Fibroblast of skin of right quadriceps (primary cell): ENCODE data around the gene CCM2.
"Not testable (repeated sequence)": the region's sequence is repeated elsewhere in the genome, so short reads cannot be mapped to it uniquely, and the experiment has no call there.

Experiments
- DNase-seq: peaks from one replicate; pipeline ENCODE4 v3.0.0-alpha.2; 2013

CCM2 gene

DNA sequence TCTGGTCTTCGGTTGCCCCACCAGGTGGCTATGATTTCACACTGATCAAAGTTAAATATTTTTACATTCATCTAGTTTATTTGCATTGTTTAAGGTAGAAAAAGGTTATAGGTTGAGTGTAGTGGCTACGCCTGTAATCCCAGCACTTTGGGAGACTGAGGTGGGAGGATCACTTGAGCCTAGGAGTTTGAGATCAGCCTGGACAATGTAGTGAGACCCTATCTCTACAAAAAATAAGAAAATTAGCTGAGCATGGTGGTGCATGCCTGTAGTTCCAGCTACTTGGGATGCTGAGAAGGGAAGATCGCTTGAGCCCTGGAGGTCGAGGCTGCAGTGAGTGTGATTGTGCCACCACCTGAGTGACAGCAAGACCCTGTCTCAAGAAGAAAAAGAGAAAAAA is 3.8 kb downstream of the CCM2 start:
- DNase-seq: no peak

DNA sequence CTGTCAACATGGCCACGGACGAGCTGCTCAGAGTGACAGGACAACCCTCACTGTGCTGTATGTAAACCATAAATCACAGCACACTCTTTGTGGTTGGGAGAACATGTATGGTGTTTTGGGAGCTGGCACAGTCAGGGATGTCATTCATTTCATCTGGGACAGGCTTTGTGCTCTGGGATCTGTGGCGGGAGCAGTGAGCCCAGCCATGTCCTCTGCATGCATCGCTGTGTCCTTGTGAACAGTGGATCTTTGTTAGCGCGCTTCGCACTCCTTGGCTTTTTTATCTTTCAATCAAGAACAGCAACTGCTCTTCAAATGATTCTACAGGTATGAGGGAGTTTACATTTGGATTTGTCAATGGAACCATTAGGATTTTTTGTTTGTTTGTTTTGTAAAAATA is 7.1 kb downstream of the CCM2 start:
- no peak for DNase-seq

GRCh38 chr7:45007571-45008328 is 7.7 kb downstream of the CCM2 start:
- DNase-seq: no peak

DNA sequence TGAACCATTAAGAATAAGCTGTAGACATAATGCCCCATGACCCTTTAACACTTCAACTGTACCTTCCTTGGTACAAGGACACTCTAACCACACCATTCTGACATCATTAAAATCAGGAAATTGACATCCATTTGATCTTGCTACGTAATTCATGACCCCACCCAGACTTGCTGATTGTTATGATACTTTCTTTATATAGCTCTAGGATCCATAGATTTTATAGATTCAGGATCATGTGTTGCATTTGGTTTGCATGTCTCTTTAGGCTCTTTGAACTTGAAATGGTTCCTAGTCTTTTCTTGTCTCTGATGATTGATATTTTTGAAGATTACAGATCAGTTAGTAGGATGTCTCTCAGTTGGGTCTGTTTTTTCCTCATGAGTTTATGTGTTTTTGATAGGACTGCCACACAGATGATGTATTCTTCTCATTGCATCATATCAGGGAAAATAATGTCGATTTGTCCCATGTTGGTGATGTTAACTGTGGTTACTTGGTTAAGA is 13.5 kb downstream of the CCM2 start:
- no peak for DNase-seq

DNA sequence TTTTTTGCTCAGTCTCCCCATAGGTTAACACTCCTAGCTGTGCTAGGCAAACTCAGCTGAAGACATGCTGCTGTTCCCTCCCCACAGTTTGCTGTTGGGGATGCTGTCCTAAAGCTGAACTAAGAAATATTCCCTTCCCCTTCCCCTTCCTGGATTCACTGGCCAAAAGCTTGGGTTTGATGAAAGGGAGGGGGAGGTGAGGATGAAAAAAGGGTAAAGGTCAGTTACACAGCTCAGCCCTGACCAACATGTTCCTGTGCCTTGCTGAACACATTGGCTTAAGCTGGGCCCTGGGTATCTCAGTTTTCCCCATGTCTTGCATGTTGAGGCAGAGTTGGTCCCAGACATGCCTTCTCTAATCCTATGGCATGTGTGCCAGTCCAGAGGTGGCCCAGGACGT is 15.3 kb downstream of the CCM2 start:
- DNase-seq: no peak

GRCh38 chr7:45017253-45017652 is 17.3 kb downstream of the CCM2 start:
- no peak for DNase-seq

- no peak for DNase-seq
These were observed 20.9 kb downstream of the CCM2 start for GRCh38 chr7:45020915-45021314.

DNA sequence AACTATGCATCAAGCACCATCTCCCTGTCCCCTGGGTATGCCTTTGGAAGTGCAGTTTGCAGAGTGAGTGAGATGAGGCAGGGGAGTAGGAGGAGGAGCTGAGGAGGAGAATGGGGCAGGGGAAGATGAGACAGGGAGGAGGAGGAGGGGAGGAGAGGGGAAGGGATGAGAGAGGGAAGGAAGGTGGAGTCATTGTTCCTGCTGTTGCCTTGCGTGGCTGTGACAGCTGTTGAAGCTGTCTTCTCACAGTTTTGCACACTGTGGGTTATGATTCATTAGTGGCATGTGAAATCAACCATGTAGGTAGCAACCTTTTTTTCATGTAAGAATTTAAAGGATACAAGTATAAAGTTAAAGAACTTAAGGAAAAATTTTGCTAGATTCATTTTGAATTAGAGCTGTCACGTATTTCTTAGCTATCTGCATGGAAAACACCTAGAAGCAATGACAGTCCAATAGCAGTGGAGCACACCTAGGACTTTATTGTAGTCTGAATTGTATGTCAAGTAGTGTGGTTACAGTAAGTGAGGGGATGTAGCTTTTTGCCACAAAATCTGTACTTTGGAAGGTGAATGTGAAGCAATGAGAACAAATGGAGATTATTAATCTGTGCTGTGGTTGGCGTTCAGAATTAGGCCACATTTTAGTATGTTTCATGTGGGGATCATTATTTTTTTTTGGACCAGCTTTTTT is 21.7 kb downstream of the CCM2 start:
- DNase-seq: peak; percentile 36

DNA sequence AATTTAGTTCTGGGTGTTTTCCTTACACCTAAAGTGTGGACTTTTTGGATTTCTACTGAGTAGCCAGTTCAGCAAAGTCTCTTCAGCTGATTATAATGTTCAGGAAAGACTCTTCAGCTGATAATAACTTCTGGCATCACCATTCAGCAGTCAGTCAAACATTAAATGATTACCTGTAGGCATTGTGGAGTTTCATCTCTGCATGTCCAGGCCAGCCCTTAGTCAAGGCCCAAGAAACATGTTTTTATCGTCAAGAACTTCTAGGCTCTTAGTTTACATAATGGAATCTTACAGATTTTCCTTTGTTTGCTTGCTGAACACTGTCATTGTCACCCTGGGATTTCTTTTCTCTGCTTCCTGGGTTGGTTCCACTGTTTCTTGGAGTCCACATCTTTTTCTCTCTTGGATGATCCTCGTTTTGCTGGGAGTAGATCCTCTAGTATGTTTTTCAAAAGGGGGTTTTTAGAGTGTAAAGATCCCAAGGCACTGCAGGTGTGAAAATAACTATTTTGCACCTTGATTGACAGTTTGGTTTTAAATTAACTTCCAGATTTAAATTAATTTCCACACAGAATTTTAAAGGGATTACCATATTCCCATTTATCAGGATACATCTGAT is 24.2 kb downstream of the CCM2 start:
- DNase-seq: no peak

GRCh38 chr7:45025473-45025872 is 25.5 kb downstream of the CCM2 start:
- not testable (repeated sequence) for DNase-seq

- DNase-seq: no peak
These were observed 26.0 kb downstream of the CCM2 start for GRCh38 chr7:45026013-45026412.

- peak; percentile 49 for DNase-seq
These were observed 27.2 kb downstream of the CCM2 start for GRCh38 chr7:45026984-45027773.

GRCh38 chr7:45027774-45028114 is 27.7 kb downstream of the CCM2 start:
- no peak for DNase-seq

GRCh38 chr7:45028138-45028919 is 28.3 kb downstream of the CCM2 start:
- no peak for DNase-seq

- no peak for DNase-seq
These were observed 28.9 kb downstream of the CCM2 start for GRCh38 chr7:45028920-45029344.

GRCh38 chr7:45031829-45032228 is 31.8 kb downstream of the CCM2 start:
- no peak for DNase-seq

DNA sequence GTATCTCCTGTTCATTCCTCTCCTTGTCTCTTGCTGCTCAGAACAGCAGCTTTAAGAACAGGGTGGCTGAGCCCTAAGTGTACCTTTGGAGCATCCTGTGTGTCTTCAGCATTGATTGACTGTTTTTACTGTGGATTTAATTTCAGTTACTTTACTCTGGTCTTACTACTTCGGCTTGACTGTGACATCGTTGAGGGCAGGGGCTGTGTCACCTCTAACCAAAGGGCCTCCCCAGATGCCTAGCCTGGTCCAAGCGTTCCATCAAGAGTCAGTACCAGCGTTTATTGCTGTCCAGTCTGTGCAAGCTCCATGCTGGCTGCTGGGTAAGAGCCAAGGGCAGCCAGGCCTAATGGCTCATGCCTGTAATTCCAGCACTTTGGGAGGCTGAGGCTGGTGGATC is 32.4 kb downstream of the CCM2 start:
- DNase-seq: no peak

GRCh38 chr7:45033261-45033930 is 33.4 kb downstream of the CCM2 start:
- peak; percentile 49 for DNase-seq

DNA sequence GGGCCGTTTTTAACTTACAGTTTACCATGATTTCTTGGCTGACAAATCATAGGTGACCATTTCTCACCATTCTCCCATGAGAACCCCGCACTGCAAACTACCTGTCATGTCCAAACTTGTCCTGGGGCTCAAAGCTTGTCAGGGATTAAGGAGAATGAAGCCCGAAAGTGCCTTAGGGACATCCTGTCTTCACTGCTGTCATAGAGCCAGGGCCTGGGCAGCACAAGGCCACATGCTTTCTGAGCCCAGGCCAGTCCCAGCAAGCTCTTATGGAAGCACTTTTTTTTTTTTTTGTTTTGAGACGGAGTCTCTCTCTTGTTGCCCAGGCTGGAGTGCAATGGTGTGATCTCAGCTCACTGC is 33.9 kb downstream of the CCM2 start:
- DNase-seq: no peak

- not testable (repeated sequence) for DNase-seq
These were observed 34.7 kb downstream of the CCM2 start for GRCh38 chr7:45034710-45035109.

GRCh38 chr7:45035371-45035770 is 35.4 kb downstream of the CCM2 start:
- no peak for DNase-seq

DNA sequence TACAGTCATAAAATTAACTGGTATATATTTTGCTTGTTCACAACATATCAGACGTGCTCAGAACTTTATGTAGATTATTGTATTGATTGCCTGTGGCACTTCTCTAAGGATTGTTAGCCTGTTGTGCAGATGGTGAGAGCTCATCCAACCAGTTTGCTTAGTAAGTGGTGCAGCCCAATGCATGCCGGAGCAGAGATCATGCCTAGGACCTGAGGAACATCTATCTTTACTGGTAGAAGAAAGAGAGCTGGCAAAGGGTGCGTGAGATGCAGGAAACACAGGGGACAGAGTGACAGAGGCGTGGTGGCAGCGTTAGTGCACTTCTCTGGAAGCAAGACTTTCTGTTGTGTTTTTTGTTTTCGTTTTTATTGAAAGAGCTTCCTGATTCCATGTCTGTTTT is 35.9 kb downstream of the CCM2 start:
- DNase-seq: no peak
